HG02852 (cell line): ENCODE results near the gene CLCN1.

Experiments used
- ATAC-seq: cut with Tn5 transposase; IDR thresholded peaks from one replicate; pipeline ENCODE4 v1.9.1; 2021; ENCODE audit warnings: mild to moderate bottlenecking, moderate library complexity; ENCODE audit not compliant: unreplicated experiment

The CLCN1 gene

DNA sequence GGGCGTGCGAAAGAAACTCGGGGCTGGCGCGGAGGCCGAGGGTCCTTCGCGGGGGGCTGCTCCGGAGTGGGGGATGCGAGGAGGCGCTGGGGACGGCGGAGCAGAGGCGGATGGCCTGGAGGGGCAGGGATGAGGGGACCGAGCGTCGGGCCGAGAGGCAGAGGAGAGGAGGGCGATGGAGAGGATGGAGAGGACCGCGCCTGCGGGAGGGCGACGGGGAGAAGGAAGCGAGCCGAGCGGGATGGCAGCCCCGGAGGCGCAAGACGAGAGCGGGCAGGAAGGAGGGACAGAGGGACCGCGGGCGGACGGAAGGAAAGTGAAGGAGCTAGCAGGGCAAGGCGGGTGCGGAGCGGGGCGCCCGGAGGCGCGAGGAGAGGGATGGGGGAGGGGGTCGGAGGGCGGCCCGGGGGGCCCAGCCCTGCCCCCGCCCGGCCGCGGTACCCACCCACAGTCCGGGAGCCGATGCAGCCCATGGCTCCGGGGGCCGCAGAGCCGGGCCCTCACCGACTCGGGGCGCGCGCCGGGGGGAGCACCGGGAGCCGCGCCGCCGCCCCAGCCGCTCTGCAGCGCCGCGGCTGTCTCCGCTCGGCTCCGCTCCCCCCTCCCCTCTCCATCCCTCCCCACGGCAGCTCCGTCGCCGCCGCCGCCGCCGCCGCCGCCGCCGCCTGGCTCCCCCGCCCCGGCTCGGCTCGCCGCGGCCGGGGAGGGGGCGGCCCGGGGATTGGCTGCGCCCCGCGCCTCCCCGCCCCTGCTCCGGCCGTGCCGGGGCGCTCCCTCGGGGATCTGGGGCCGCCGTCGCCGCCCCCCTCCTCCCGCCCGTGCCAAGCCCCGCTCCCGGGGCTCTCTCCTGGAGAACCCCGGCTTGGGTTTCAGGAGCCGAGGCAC, 46.5 kb downstream of the CLCN1 start, which contains the start of gene FAM131B:
Gene FAM131B (minus strand): TSS at position 583 of the 885 bp plus-strand sequence. CDS start 110 bp downstream, at position 473.
- no peak for ATAC-seq

DNA sequence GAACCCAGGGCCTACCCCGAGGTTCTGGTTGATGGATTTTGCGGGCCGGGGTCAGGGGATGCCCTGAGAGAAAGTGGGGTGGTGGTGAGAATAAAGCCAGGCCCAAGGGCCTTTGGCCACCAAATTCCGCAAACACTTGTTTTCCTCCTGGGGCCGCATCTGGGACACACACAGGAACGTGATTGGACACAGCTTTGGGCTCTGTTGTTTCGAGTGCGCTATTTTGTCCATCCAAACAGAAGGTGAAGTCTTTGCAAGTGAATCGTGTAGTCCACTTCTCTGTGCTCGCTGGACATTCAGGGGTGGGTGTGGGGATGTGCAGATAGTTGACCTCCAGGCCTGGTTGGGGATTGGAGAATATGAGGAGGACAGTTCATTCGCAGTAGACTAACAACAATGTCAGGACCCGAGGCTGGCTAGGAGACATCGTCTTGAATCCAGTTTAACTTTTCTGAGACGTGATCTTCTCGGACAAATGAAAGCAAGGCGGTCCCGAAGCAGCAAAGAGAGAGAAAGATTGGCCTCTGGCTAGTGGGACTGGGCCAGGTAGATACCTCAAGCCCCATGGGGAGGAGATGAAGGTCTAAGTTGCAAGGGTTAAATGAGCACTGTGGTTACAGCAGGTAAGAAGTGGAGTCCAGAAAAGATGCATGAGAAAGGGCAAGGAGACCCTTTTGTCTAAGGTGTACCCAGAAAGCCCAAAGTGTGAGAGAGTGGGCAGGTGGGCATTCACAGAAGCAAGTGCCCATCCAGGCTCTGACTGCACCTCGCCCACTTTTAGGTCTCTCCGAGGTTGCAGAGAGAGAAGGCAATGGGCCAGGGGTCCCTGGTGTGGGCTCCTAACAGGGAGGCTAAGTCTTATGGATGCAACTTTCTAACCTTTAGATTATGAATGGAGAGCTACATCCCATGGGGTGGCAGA, 47.4 kb downstream of the CLCN1 start:
- no peak for ATAC-seq

DNA sequence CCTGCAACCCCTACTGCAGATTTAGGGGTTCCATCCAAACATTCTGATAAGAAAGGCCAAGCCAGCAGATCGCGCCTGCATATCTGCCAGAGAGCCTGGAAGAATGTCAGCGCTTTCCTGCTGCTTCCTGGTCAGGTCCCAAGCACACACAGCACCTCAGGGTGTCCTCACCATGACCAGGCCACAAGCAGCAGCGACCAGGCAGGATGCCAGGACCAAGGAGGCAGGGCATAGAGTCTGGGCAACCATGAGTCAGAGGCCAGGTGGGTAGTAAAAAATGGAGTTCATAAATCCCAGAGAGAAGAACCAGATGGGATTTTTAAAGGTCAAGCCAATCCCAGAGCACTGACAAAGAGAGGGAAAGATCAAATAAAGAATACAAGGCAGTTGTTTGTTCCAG, 52.1 kb downstream of the CLCN1 start:
- ATAC-seq: no peak

DNA sequence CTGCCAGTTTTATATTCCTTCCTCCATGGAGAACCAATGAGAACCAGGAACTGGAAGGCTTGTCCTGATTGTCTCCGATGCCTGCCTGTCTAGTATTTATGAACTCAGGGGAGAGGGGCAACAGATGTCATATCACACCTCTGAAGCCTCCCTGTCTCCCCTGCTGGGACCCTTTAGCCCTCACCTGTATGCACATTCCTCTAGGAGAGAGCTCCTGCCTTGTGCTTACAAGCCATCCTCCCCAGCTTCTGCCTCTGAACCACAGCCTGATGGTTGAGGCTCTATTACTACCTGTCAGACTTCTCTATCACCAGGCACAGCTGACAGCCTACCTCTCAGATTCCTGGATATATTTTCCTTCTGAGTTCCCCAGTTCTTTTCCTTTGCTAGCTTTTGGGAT, 52.5 kb downstream of the CLCN1 start:
- no peak for ATAC-seq

DNA sequence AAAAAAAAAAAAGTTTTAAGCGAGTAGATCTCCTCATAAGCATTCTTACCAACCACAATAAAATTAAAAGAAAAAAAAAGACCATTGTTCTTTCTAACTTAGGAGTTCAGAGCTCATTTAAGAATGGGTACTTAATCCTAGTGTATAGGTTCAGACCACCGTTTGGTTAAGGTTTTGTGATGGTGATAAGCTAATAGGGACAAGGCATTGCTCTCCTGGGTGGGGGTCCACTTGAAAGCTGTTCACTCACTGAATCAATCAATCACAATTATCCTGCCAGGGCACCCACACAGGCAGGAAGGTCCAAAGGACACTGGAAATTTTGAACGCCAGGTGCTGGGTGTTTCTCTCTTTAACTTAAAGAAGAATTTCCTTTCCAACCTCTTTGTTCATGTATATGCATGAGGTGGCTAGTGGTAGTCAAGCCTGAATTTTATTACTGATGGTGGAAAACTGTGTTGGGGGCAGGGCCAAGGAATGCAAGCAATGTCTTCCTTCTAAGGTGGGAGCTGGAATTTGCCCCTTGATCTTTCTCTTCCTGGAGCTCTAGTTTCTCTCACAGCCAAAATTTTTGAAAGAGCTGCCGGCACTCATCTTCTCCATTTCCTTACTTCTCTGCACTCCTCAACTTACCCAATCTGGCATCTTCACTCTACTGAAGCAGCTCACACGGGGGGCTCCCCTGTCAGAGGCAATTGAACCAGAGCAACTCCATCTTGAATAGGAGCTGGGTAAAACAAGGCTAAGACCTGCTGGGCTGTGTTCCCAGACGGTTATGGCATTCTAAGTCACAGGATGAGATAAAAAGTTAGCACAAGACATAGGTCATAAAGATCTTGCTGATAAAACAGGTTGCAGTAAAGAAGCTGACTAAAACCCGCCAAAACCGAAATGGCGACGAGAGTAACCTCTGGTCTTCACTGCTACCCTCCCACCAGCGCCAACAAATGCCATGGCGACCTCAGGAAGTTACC, 54.1 kb downstream of the CLCN1 start:
- no peak for ATAC-seq

DNA sequence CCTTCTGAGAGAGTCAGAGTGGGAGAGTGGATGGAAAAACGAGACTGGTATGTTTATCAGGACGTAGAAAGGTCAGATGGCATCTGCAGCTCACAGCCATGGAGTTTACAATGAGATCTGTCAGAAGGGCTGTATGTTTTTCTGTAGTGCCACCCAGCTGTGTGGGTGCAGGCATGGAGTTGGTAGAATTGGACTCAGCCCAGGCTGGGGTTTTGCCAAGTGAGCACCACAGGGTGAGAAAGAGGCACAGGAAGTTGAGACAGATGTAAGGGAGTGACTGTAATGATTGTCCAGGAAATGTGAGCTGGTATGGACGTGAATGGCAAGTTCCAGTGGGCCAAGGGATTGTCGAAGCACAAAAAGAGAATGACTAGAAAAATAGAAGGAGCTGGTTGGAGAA, 56.2 kb downstream of the CLCN1 start:
- no peak for ATAC-seq

DNA sequence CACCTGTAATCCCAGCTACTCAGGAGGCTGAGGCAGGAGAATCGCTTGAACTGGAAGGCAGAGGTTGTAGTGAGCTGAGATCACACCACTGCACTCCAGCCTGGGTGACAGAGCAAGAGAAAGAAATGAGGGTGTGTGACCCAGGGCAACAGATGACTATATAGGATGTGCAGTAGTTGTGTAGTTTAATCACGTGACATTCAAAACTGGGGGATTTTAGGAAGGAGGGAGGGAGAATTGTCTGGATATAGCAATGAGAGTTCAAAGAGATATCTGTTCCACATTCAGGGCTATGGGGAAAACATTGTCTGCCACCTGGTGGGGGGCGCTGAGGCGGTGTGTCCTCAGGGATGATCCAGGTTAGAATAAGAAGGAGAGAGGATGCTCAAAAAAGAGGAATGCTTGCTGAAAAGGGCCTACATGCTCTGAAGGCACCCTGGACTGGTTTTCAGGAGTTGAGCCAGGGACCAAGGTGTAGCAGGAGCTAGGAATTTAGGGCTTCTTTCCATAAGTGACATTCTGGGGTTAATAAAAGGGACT, 57.4 kb downstream of the CLCN1 start:
- ATAC-seq: no peak

DNA sequence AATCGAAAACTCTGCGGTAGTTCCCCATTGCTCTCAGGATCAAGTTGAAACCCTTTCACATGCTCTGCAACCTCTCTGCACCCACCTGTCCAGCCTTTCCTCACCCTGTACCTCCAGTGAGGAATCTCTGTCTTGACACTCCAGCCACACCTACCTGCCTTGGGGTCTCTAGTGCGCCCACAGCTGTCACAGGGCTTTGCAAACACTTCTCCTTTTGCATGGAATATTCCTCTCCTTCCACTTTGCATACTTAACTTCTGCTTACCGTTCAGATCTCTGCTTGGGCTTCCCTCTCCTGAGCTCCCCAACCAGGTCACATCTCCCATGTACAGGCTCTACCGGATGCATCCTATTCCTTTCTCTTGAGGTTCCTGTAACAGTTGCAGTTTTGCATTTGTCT, 58.6 kb downstream of the CLCN1 start:
- ATAC-seq: no peak

DNA sequence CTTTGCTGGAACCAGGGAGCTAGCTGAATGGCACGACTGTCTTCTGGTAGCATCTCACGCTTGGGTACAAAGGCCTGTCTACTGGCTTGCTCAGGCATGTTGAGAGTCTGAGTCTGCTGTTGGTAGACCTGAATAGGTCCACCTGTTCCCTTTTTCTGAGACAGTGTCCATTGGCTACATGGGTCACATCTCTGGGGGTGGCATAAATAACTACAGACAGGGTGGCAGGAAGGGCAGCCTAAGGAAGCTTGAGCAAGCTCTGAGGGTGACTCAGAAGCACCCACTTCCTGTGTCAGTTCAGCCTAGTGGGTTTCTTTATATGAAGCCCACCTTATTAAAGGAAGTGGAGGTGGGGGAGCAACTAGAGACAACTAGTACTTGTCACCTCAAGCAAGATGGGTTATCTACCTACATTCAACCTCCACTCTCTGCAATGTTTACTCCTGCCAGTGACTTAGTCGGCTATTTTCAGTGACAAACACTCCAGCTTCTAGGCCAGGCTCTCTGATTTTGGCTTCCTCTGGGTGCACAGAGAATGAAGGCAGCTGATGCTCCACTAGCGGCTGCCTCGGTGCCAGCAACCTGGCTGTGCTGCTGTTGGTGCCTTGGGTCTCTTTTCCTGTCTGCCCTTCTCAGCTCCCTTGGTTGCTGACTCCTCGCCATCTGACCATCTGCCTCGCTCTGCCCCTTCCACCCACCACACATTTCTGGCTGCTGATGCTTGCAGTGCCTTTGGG, 59.6 kb downstream of the CLCN1 start:
- no peak for ATAC-seq

DNA sequence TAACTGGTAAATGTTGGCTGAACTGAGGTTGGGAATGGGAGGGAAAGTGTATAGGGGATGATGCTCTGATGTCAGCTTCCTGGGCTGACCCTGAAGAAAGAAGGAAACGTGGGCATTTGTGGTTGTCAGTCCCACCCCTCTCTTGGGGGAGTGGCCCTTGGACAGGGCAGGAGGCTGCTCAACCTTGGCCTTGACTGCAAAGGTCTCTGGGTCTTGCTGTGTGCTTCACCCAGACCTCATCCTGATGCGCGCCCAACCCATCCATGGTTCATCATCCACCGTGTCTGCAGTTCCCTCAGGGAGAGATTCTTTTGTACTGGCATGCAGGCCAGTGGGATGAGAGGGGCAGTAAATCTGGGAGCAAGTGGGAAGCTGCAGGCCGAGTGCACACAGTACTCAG, 60.5 kb downstream of the CLCN1 start:
- ATAC-seq: no peak

DNA sequence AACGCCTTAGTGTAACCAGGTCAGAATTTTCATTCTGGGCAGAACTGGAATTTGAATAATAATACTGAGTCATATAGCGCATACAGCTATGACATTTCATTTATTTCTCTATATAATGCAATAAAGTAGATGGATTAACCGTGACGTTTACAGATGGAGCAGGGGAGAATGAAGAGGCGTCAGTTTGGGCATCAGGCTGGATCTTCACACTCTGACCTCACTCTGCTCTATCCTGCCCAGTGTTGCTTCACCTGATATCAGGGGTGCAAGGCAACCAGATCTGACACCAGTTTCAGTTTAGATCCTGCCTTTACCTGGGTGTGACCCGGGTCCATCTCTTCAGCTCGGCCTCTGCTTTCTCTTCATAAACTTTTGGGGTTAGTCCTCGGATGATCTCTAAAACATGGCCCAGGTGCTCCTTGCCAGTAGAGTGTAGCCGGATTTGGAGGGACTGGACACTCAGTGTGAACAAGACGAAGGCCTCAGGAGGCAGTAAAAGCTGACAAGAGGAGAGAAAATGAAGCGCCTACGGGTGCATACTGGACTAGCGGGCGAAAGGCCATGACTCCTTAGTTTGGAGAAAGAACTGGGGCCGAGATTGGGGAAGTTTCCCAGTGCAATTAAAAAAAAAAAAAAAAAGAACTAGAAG, 63.8 kb downstream of the CLCN1 start:
- ATAC-seq: no peak

DNA sequence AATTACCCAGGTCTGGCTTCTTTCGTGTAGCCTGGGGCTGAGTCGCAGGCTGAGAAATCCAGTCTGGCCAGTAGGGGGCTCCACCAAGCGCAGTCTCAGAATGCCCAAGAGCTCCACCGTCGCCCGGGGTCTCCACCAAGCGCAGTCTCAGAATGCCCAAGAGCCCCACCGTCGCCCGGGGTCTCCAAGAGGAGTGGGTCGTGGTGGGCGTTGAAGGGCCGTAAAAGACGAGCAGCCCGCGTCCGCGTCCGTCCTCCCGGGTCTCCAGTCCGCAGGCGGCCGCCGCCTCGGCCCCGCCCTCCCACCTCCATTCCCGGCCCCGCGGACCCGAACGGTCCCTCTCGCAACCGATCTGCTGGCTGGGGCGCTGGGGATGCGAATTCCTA, 64.3 kb downstream of the CLCN1 start:
- ATAC-seq: peak; percentile 55

DNA sequence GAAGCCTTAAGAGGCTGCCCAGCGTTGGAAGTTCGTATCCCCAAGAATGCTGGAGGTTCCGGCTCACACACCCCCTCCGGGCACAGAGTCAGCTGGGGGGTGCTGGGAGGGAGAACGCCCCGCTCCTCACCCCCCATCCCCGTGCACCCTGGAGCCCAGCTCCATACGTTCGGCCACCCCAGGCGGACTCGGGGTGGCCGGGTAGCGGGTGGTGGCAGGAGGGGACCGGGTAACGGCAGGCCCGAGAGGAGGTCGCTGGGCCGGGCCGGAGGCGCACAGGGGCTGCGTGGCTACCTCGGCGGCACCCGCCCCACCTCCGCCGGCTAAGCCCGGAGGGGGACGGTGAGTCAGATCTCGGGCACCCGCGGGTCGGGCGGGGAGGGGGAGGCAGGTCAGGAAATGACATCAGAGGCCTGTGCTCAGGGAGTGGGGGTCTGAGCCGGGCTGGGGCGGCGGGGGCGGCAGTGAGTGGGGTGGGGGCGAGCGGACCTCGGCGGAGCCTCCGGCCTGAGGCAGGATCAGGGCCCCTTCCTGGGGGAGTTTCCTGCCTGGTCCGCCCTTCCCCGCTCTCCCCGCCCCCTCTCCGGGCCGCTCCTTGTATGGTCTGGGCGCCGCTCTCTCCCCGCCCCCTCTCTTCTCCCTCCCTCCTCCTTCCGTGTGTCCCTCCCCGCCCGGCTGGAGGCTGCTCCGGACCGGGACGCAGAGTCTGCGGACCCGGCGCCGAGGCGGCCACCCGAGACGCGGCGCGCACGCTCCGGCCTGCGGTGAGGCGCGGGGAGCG, 64.9 kb downstream of the CLCN1 start, which contains the start of gene ZYX:
Gene ZYX (plus strand): TSS at position 700 of the 781 bp plus-strand sequence. CDS start 227 bp downstream, outside the sequence.
- ATAC-seq: peak; percentile 76

DNA sequence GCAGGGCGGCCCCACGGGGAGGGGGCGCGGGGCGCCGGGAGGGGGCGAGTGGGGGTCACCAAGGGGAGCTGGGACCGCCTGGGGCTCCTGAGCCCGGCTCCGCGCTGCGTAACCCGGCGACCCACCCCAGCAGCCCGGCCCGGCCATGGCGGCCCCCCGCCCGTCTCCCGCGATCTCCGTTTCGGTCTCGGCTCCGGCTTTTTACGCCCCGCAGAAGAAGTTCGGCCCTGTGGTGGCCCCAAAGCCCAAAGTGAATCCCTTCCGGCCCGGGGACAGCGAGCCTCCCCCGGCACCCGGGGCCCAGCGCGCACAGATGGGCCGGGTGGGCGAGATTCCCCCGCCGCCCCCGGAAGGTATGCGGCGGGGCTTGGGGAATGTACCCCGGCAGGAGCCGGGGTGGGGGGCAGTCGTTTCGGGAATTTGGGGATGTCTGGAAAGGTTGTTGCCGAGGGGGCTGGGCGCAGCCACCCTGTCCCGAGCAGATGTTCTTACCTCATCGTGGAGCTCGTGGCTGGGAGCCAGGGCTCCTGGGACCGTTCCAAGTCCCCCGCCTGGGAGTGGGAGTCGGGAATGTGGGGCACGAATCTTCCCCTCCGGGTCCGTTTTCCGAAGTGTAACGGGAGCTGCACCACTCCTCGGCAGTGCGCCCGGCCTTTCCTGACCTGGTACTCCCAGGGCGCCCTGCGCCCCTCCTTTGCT, 65.7 kb downstream of the CLCN1 start:
- ATAC-seq: peak; percentile 16

DNA sequence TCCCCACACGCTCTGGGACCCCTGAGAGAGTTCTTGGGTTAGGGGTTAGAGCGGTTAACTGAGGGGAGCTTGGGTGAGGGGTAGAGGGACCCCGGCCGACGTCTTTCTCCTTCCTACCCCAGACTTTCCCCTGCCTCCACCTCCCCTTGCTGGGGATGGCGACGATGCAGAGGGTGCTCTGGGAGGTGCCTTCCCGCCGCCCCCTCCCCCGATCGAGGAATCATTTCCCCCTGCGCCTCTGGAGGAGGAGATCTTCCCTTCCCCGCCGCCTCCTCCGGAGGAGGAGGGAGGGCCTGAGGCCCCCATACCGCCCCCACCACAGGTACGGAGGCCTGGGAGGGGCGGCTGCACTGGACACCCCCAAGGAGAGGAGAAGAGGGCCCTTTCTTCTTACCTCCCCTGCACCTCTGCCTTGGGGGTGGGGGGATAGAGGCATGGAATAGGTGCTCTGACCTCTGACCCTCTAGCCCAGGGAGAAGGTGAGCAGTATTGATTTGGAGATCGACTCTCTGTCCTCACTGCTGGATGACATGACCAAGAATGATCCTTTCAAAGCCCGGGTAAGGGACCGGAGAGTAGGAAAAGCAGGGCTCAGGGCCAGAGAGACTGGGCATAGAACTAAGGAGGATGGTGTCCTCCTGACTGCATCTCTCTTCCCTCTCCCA, 66.3 kb downstream of the CLCN1 start:
- ATAC-seq: no peak

DNA sequence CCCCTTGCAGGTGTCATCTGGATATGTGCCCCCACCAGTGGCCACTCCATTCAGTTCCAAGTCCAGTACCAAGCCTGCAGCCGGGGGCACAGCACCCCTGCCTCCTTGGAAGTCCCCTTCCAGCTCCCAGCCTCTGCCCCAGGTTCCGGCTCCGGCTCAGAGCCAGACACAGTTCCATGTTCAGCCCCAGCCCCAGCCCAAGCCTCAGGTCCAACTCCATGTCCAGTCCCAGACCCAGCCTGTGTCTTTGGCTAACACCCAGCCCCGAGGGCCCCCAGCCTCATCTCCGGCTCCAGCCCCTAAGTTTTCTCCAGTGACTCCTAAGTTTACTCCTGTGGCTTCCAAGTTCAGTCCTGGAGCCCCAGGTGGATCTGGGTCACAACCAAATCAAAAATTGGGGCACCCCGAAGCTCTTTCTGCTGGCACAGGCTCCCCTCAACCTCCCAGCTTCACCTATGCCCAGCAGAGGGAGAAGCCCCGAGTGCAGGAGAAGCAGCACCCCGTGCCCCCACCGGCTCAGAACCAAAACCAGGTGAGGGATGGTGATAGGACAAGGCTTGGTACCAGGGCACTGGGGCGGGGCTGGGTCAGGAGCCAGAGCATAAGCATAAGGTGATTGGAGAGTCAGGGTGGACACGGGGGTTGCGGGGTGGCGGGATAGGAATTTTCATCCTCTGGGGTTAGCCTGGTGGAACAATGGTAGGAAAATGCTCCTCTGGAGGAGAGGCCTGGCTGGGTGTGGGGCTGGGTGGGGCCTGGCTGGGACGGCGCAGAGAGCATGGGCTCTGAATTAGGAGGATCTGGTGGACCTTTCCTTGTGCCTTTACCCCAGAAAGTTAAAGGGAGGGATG, 67.1 kb downstream of the CLCN1 start:
- no peak for ATAC-seq
